GM10266 (cell line): Measurements from ENCODE around the gene TAF4.
"Not testable (repeated sequence)": the region's sequence is repeated elsewhere in the genome, so short reads cannot be mapped to it uniquely, and the experiment has no call there.

Experiments
- DNase-seq: peaks from one replicate; pipeline ENCODE4 v3.0.0; 2012; ENCODE audit errors: extremely low spot score
- TF ChIP-seq, protein P1 (sequence below): IDR thresholded peaks from 2 replicates; pipeline ENCODE4 v1.5.1; 2012; ENCODE audit warnings: mild to moderate bottlenecking, low read depth; ENCODE audit not compliant: control insufficient read depth, insufficient read depth; ENCODE audit errors: missing control alignments

The TAF4 gene

DNA sequence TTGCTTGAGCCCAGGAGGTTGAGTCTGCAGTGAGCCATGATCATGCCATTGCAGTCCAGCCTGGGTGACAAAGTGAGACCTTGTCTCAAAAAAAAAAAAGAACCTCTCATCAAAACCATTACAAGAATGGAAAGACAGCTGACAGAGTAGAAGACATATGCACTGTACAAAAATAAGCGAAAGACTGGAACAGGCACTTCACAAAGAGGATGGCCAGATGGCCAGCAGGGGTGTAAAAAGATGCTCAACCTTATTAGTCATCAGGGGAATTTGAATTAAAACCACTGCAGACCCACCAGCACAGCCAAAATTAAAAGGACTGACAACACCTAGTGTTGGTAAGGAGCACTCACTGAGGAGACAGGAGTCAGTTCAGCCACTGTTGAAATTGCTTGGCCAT is 13.5 kb upstream of the TAF4 start:
- no peak for DNase-seq
- TF ChIP-seq, protein P1, sequence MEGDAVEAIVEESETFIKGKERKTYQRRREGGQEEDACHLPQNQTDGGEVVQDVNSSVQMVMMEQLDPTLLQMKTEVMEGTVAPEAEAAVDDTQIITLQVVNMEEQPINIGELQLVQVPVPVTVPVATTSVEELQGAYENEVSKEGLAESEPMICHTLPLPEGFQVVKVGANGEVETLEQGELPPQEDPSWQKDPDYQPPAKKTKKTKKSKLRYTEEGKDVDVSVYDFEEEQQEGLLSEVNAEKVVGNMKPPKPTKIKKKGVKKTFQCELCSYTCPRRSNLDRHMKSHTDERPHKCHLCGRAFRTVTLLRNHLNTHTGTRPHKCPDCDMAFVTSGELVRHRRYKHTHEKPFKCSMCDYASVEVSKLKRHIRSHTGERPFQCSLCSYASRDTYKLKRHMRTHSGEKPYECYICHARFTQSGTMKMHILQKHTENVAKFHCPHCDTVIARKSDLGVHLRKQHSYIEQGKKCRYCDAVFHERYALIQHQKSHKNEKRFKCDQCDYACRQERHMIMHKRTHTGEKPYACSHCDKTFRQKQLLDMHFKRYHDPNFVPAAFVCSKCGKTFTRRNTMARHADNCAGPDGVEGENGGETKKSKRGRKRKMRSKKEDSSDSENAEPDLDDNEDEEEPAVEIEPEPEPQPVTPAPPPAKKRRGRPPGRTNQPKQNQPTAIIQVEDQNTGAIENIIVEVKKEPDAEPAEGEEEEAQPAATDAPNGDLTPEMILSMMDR = no peak

DNA sequence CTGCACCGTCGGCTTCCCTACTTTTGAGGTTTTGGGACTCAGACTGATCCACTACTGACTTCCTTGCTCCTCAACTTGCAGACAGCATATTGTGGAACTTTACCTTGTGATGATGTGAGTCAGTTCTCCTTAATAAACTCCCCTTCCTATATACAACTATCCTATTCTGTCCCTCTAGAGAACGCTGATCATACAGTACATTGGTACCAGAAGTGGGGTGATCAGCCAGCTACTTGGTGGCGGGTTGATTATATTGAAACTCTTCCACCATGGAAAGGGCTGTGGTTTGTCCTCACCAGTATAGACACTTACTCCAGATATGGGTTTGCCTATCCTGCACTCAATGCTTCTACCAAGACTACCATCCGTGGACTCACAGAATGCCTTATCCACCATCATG is 7.6 kb upstream of the TAF4 start:
- TF ChIP-seq, protein P1 = no peak
- no peak for DNase-seq

DNA sequence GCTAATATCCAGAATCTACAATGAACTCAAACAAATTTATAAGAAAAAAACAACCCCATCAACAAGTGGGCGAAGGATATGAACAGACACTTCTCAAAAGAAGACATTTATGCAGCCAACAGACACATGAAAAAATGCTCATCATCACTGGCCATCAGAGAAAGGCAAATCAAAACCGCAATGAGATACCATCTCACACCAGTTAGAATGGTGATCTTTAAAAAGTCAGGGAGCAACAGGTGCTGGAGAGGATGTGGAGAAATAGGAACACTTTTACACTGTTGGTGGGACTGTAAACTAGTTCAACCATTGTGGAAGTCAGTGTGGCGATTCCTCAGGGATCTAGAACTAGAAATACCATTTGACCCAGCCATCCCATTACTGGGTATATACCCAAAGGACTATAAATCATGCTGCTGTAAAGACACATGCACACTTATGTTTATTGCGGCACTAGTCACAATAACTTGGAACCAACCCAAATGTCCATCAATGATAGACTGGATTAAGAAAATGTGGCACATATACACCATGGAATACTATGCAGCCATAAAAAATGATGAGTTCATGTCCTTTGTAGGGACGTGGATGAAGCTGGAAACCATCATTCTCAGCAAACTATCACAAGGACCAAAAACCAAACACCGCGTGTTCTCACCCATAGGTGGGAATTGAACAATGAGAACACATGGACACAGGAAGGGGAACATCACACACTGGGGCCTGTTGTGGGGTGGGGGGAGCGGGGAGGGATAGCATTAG is 6.2 kb upstream of the TAF4 start:
- not testable (repeated sequence) for DNase-seq

DNA sequence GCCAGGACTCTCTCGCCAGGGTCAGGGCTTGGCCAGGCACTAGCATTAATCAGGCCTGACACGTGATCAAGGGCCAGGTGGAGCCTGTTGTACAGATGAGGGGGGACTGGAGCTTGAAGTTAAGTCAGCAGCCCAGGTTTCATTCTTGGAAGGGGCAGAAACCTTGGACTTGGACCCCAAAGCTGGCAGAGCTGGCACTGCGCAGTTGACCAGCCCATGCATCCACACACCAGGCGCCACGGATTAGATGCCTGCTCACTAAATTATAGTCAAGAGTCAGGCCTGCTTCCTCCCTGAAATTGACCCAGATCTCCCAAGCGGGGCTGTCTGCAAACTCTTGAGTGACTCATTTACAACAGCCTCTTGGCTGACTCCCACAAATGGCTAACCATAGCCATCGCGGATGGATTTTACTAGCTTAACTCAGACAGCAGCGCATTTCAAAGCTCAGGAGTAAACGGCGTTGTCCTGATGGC is 4.1 kb upstream of the TAF4 start:
- DNase-seq = no peak
- TF ChIP-seq, protein P1 = no peak

DNA sequence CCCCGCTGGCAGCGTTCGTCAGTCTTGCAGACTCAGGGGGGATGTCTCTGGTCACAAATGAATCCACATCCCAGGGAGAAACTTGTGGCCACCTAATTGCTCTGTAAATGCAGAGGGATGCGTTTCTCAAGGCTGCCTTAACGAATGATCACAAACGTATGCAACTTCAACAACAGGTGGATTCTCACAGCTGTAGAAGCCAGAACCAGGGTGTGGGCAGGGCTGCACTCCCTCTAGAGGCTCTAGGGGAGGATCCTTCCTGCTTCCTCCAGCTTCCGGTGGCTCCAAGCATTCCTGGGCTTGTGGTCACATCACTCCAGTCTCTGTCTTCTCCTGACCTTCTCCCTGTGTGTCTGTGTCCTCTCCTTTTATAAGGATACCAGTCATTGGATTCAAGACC is 3.3 kb upstream of the TAF4 start:
- no peak for DNase-seq
- TF ChIP-seq, protein P1 = no peak

DNA sequence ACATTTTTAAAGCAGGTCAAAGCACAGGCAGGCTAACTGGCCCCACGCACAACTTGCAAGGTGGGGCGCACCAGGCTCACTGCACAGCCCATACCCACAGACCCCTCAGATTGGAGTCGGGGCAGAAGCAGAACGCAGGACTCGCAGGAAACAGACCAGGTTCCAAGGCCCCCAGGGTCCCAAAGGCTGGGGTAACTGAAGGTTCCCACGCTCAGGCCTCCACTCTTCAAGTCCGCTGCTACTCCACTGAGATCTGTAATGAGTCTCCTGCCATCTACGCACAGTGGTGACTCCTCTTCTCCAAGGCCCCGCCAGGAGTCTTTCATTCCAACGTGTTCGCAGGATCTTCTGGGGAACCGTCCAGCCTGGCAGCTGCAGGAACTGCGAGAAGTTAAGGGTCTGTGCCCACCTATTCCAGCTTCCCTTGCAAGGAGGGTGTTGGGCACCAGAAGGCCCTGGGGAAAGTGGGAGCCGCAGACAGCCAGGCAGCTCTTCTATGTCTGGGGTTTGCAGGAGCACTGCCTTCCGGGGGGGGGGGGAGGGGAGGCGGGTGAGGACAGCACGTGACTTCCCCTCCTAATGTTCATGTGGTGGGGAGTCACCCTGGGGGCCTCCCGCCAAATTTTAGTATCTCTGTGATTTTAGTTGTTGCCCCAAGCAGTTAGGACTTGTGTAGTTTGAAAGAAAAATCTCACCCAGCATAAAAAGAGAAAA is 2.0 kb upstream of the TAF4 start:
- no peak for DNase-seq
- TF ChIP-seq, protein P1 = no peak

DNA sequence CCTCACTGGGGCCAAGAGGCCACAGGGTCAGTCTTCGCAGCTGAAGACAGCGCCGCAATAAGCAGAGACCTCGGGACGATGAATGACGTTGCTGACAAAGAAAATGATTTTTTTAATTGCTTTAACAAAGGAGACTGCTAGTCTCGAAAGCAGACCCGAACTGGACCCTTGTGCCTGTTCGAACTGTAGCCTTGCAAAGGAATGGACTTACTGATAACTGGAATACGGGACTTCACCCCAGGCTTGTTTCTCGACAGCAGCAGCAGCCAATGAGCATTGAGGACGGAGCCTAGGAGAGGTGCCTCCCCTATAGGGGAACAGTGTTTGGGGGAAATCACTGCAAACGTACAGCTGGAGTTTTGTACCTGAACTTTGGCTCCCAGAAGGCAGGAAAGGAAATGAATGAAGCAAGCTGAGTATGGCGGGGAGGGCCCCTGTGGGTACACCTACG is 1.3 kb upstream of the TAF4 start:
- TF ChIP-seq, protein P1 = no peak
- DNase-seq = peak; percentile 74
